RPMI8226 (cell line): ENCODE measurements around the gene RNPS1.

Source experiments
- DNase-seq: peaks from one replicate; pipeline ENCODE4 v3.0.0-alpha.2; 2015

Gene RNPS1

GRCh38 chr16:2233872-2234812 is 33.8 kb downstream of the RNPS1 start:
- DNase-seq: no peak

- no peak for DNase-seq
These were observed 34.7 kb downstream of the RNPS1 start for GRCh38 chr16:2233046-2233775.

GRCh38 chr16:2232094-2232990 is 35.6 kb downstream of the RNPS1 start:
- no peak for DNase-seq

- DNase-seq: no peak
These were observed 36.7 kb downstream of the RNPS1 start for GRCh38 chr16:2231016-2231931.

- no peak for DNase-seq
These were observed 37.5 kb downstream of the RNPS1 start for GRCh38 chr16:2230376-2230775.

GRCh38 chr16:2229632-2230250 is 38.2 kb downstream of the RNPS1 start:
- DNase-seq: no peak

GRCh38 chr16:2229091-2229490 is 38.8 kb downstream of the RNPS1 start:
- DNase-seq: no peak

GRCh38 chr16:2228161-2228824 is 39.6 kb downstream of the RNPS1 start:
- DNase-seq: no peak

GRCh38 chr16:2226918-2227317 is 41.0 kb downstream of the RNPS1 start:
- no peak for DNase-seq

GRCh38 chr16:2226245-2226793 is 41.6 kb downstream of the RNPS1 start:
- DNase-seq: no peak

GRCh38 chr16:2223942-2224486 is 43.9 kb downstream of the RNPS1 start:
- DNase-seq: peak; percentile 66

- peak; percentile 100 for DNase-seq
These were observed 44.5 kb downstream of the RNPS1 start, which contains the start of gene E4F1 for GRCh38 chr16:2223221-2223941. Gene E4F1, plus strand, starts transcription at chr16:2223591. Its CDS starts 23 bp downstream, at chr16:2223614.

GRCh38 chr16:2216330-2216729 is 51.6 kb downstream of the RNPS1 start:
- DNase-seq: no peak

GRCh38 chr16:2214719-2214968 is 53.3 kb downstream of the RNPS1 start, which contains the start of gene PGP:
Gene PGP, minus strand, starts transcription at chr16:2214840. Its CDS starts 63 bp downstream, at chr16:2214777.
- DNase-seq: no peak

- DNase-seq: peak; percentile 54
These were observed 53.9 kb downstream of the RNPS1 start for GRCh38 chr16:2213817-2214718.

- DNase-seq: peak; percentile 32
These were observed 55.3 kb downstream of the RNPS1 start for GRCh38 chr16:2212362-2213324.

- no peak for DNase-seq
These were observed 56.0 kb downstream of the RNPS1 start for GRCh38 chr16:2211923-2212347.
